GM18517 (cell line): ENCODE measurements around the gene DDX46.
"Not testable (repeated sequence)": the region's sequence is repeated elsewhere in the genome, so short reads cannot be mapped to it uniquely, and the experiment has no call there.

Experiments
- ATAC-seq: cut with Tn5 transposase; IDR thresholded peaks from one replicate; pipeline ENCODE4 v1.9.1; 2021; ENCODE audit warnings: mild to moderate bottlenecking, moderate library complexity; ENCODE audit not compliant: unreplicated experiment

Gene DDX46

DNA sequence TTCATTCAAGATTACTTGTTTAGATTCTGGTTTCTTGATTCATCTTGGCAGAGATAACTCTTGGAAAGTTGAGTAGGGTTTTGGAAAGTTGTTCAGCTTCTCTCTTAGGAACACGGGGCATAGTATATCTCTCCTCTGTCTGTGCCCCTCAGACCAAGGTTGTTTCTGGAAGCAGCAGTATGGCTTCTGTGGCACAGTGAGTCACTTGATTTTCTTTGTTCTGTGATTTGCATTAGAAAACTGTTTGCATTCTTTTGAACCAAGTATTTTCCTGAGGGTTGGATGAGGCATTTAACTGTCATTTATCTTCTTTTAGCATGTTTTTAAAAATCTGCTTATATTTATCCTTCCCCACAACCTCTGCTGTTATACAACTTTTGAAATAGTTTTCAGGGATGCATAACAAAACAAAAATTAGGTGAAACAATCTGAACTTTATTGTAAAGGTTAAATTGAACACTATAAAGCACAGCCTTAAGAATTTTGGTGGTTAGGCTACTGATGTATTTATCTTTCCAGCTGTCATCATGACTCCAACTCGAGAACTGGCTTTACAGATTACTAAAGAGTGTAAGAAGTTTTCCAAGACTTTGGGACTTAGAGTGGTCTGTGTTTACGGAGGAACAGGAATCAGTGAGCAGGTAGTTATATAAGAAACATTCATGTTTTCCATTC is 26.5 kb downstream of the DDX46 start:
- ATAC-seq, result no peak

DNA sequence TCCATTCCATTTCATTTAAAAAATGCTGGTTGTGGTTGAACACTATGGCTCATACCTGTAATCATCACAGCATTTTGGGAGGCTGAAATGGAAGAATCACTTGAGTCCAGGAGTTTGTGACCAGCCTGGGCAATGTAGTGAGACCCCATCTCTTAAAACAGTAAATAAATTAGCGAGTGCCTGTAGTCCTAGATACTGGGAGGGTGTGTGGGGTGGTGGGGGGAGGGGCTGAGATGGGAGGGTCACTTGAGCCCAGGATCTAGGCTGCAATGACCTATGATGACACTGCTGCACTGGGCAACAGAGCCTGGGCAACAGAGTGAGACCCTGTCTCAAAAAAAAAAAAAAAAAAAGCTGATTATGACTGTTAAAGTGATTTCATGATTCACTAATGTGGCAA is 29.1 kb downstream of the DDX46 start:
- no peak for ATAC-seq

- no peak for ATAC-seq
Measured at GRCh38 chr5:134791580-134791979, 33.0 kb downstream of the DDX46 start.

DNA sequence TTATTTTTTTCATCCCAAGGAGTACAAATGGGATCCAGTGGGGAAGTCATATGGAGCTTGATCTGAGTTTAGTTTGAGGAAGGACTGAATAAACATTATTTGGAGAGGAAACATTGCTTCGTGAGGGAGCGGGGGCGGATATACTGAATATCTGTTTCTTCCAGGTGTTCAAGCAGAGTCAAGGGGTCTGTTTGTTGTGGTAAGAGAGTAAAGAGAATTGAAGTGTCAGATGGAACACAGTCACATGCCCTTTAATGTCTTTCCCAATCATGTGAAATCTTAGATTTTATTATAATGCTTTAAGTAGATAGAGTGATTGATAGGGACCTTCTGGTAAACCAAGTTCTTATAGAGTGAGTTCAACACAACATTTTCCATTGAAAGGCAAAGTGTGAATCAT is 33.7 kb downstream of the DDX46 start:
- no peak for ATAC-seq

GRCh38 chr5:134793111-134793510 is 34.5 kb downstream of the DDX46 start:
- no peak for ATAC-seq

- ATAC-seq, result no peak
Measured at GRCh38 chr5:134794082-134794481, 35.5 kb downstream of the DDX46 start.

- ATAC-seq, result no peak
Measured at GRCh38 chr5:134794819-134795218, 36.2 kb downstream of the DDX46 start.

DNA sequence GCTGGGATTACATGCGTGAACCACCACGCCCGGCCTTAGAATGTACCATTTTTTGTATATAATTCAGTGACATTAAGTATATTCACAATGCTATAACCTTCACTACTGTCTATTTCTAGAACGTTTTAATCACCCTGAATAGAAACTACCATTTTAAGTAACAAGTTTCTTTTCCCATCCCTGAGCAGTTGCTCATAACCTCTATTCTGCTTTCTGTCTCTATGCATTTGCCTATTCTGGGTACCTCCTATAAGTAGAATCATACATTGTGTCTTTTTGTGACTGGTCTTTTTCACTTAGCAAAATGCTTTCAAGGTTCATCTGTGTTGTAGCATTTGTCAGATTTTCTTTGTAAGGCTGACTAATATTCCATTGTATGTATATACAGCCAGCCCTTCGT is 39.9 kb downstream of the DDX46 start:
- ATAC-seq, result no peak

DNA sequence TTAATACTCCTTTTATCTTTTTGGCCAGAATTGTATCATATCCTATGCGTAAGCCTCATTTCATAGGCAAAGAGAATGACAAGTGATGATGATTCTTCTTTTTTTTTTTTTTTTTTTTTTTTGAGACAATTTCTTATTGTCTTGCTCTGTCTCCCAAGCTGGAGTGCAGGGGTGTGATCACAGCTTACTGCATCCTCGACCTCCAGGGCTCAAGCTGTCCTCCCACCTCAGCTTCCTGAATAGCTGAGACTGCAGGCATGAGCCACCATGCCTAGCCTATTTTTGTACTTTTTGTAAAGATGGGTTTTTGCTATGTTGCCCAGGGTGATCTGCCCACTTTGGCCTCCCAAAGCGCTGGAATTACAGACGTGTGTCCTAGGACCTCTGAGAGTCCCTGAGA is 45.2 kb downstream of the DDX46 start:
- no peak for ATAC-seq

DNA sequence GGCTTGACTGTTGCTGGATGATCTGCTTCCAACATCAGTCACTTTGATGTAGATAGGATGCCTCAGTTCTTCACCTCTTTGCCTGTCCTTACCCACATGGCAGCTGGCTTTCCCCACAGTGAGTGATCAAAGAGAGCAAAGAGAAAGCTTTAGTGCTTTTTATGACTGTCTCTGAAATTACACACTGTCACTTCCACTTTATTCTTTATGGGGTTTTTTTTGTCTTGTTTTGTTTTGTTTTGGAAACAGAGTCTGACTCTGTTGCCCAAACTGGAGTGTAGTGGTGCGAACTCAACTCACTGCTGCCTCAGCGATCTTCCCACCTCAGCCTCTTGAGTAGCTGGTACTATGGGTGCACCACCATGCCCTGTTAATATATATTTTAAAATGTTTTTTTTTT is 54.8 kb downstream of the DDX46 start:
- ATAC-seq, result no peak

DNA sequence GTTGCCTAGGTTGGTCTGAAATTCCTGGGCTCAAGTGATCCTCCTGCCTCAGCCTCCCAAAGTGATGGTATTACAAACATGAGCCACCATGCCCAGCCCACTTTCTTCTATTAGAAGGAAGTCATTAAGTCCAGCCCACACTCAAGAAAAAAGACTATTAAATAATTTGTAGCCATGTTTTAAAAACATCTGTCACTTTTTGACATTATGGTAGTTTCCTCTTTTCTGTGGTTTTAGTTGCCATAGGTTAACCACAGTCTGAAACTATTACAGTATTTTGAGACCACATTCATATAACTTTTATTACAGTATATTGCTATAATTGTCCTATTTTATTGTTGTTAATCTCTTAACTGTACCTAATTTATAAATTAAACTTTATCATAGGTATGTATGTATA is 55.2 kb downstream of the DDX46 start:
- no peak for ATAC-seq

- ATAC-seq, result no peak
Measured at GRCh38 chr5:134817006-134817405, 58.4 kb downstream of the DDX46 start.

- no peak for ATAC-seq
Measured at GRCh38 chr5:134818776-134819175, 60.2 kb downstream of the DDX46 start.

- no peak for ATAC-seq
Measured at GRCh38 chr5:134819407-134819963, 60.9 kb downstream of the DDX46 start.

DNA sequence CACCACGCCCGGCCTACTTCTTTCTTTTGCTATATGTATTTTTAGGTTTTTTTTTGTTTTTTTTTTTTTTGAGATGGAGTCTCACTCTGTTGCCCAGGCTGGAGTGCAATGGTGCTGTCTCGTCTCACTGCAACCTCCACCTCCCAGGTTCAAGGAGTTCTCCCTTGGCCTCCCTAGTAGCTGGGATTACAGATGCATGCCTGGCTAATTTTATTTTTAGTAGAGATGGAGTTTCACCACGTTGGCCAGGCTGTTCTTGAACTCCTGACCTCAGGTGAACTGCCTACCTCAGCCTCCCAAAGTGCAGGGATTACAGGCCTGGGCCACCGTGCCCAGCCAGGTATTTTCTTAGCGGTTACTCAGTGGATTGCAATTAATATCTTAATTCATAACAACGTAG is 63.3 kb downstream of the DDX46 start:
- no peak for ATAC-seq

DNA sequence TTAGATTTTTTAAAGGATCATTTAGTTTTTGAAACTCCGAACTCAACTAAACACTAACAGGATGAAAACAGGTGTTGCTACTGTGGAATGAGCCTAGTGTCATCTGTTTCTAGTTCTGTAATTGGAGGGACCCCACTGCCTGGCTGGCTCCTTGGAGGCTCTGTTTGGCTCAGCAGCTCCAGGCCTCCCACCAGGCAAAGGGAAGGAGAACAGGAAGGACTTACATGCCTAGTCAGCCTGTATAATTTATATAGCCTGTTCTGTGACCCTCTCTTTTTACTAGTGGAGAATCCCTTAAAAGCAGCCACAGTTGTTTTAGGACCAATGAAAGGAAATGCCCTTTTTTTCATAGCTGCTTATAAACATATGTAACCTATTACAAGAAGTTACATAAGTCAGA is 66.1 kb downstream of the DDX46 start:
- no peak for ATAC-seq

DNA sequence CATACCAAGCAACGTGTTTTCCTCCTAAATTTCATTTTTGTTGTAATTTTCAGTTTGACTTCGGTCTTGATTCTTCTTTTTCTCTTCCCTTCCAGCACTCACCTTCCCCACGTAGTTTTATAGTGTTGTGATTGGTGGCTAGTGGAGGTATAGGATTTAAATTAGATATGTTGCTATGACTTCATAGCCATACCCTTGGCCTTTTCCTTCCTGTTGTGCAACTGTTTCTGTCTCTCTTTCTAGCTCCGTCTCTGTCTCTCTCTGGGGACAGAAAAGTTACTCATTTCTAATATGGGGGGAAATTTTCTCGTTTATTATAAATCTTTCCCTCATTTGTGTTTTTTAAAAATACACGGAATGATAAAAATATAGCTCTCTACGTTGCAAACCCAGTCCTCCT is 66.6 kb downstream of the DDX46 start:
- ATAC-seq, result no peak

GRCh38 chr5:134833340-134834032 is 74.9 kb downstream of the DDX46 start:
- ATAC-seq, result no peak

- ATAC-seq, result no peak
Measured at GRCh38 chr5:134835623-134836022, 77.0 kb downstream of the DDX46 start.

- ATAC-seq, result no peak
Measured at GRCh38 chr5:134837530-134838181, 79.1 kb downstream of the DDX46 start.

GRCh38 chr5:134838361-134838760 is 79.8 kb downstream of the DDX46 start:
- ATAC-seq, result not testable (repeated sequence)

- ATAC-seq, result no peak
Measured at GRCh38 chr5:134840811-134841210, 82.2 kb downstream of the DDX46 start.
